Measurements from ENCODE around the gene TUBB.

TUBB gene

GRCh38 chr6:30719791-30720737 is at the start of gene TUBB:
Gene TUBB (plus strand): TSS chr6:30720352. CDS start chr6:30720507, 155 bp downstream.
- Histone ChIP-seq H3K4me1 (ENCODE audit: insufficient read depth, insufficient read length) (peaks cover 3% of the 10 kb centered on the region), H3K36me3 (ENCODE audit: insufficient read depth, insufficient read length, low read length) (peaks cover 49% of the 10 kb centered on the region), H3K9ac (ENCODE audit: insufficient read length, low read depth) (peak within 1 kb of the TSS; percentile 92), H3K4me3 (ENCODE audit: insufficient read length, low read depth) (peak within 1 kb of the TSS; percentile 92), H3K9me3 (ENCODE audit: insufficient read depth, low read length) (no peaks in the 10 kb centered on the region), H3K27me3 (ENCODE audit: insufficient read depth, insufficient read length) (no peaks in the 10 kb centered on the region)
- DNase-seq (ENCODE audit: low read depth, low spot score): peak; percentile 93
- TF ChIP-seq YY1 (IDR thresholded peaks at IDR 0.05; ENCODE audit: insufficient read depth, insufficient read length): no peak

- Histone ChIP-seq H3K9ac (ENCODE audit: insufficient read length, low read depth) (no peak overlapping the region), H3K27me3 (ENCODE audit: insufficient read depth, insufficient read length) (no peaks in the 10 kb centered on the region), H3K4me3 (ENCODE audit: insufficient read length, low read depth) (no peak overlapping the region), H3K36me3 (ENCODE audit: insufficient read depth, insufficient read length, low read length) (peaks cover 32% of the 10 kb centered on the region), H3K9me3 (ENCODE audit: insufficient read depth, low read length) (no peaks in the 10 kb centered on the region), H3K4me1 (ENCODE audit: insufficient read depth, insufficient read length) (no peaks in the 10 kb centered on the region)
- no peak for DNase-seq (ENCODE audit: low read depth, low spot score)
- no peak for TF ChIP-seq YY1 (IDR thresholded peaks at IDR 0.05; ENCODE audit: insufficient read depth, insufficient read length)
- no peak for TF ChIP-seq SUZ12 (IDR thresholded peaks at IDR 0.05; ENCODE audit: extremely low read depth, insufficient read depth, insufficient read length)
- no peak for TF ChIP-seq ZNF274 (IDR thresholded peaks at IDR 0.05; ENCODE audit: low read depth, low read length)
Observed at GRCh38 chr6:30670760-30671527, 49.2 kb upstream of the TUBB start.

GRCh38 chr6:30672445-30673253 is 47.5 kb upstream of the TUBB start, which contains the start of gene DHX16:
Gene DHX16 (minus strand): TSS chr6:30673006. CDS start chr6:30672841, 165 bp downstream.
- Histone ChIP-seq H3K4me3 (ENCODE audit: insufficient read length, low read depth) (peak within 1 kb of the TSS; percentile 91), H3K9ac (ENCODE audit: insufficient read length, low read depth) (peak within 1 kb of the TSS; percentile 91), H3K4me1 (ENCODE audit: insufficient read depth, insufficient read length) (no peaks in the 10 kb centered on the region), H3K27me3 (ENCODE audit: insufficient read depth, insufficient read length) (no peaks in the 10 kb centered on the region), H3K36me3 (ENCODE audit: insufficient read depth, insufficient read length, low read length) (peaks cover 40% of the 10 kb centered on the region), H3K9me3 (ENCODE audit: insufficient read depth, low read length) (no peaks in the 10 kb centered on the region)
- peak; percentile 89 for DNase-seq (ENCODE audit: low read depth, low spot score)
- TF ChIP-seq ZNF274 (IDR thresholded peaks at IDR 0.05; ENCODE audit: low read depth, low read length) (no peak), SUZ12 (IDR thresholded peaks at IDR 0.05; ENCODE audit: extremely low read depth, insufficient read depth, insufficient read length) (no peak), YY1 (IDR thresholded peaks at IDR 0.05; ENCODE audit: insufficient read depth, insufficient read length) (no peak)

- peaks cover 36% of the 10 kb centered on the region for H3K36me3 ChIP-seq (ENCODE audit: insufficient read depth, insufficient read length, low read length)
- H3K4me1 ChIP-seq (ENCODE audit: insufficient read depth, insufficient read length): no peaks in the 10 kb centered on the region
- no peak overlapping the region for H3K9ac ChIP-seq (ENCODE audit: insufficient read length, low read depth)
- TF ChIP-seq YY1 (IDR thresholded peaks at IDR 0.05; ENCODE audit: insufficient read depth, insufficient read length): no peak
- TF ChIP-seq ZNF274 (IDR thresholded peaks at IDR 0.05; ENCODE audit: low read depth, low read length): no peak
- no peak for TF ChIP-seq SUZ12 (IDR thresholded peaks at IDR 0.05; ENCODE audit: extremely low read depth, insufficient read depth, insufficient read length)
- H3K9me3 ChIP-seq (ENCODE audit: insufficient read depth, low read length): no peaks in the 10 kb centered on the region
- H3K27me3 ChIP-seq (ENCODE audit: insufficient read depth, insufficient read length): no peaks in the 10 kb centered on the region
- no peak for DNase-seq (ENCODE audit: low read depth, low spot score)
- no peak overlapping the region for H3K4me3 ChIP-seq (ENCODE audit: insufficient read length, low read depth)
Observed at GRCh38 chr6:30676660-30677285, 43.4 kb upstream of the TUBB start.

GRCh38 chr6:30678964-30679726 is 41.0 kb upstream of the TUBB start:
- H3K4me3 ChIP-seq (ENCODE audit: insufficient read length, low read depth): no peak overlapping the region
- H3K9ac ChIP-seq (ENCODE audit: insufficient read length, low read depth): peak overlapping the region; percentile 36
- no peak for DNase-seq (ENCODE audit: low read depth, low spot score)
- peaks cover 44% of the 10 kb centered on the region for H3K36me3 ChIP-seq (ENCODE audit: insufficient read depth, insufficient read length, low read length)
- peaks cover 10% of the 10 kb centered on the region for H3K4me1 ChIP-seq (ENCODE audit: insufficient read depth, insufficient read length)
- TF ChIP-seq YY1 (IDR thresholded peaks at IDR 0.05; ENCODE audit: insufficient read depth, insufficient read length): no peak
- no peak for TF ChIP-seq ZNF274 (IDR thresholded peaks at IDR 0.05; ENCODE audit: low read depth, low read length)
- TF ChIP-seq SUZ12 (IDR thresholded peaks at IDR 0.05; ENCODE audit: extremely low read depth, insufficient read depth, insufficient read length): no peak
- no peaks in the 10 kb centered on the region for H3K9me3 ChIP-seq (ENCODE audit: insufficient read depth, low read length)
- no peaks in the 10 kb centered on the region for H3K27me3 ChIP-seq (ENCODE audit: insufficient read depth, insufficient read length)
